CD14-positive monocyte (primary cell): Measurements from ENCODE around the gene CUBN. TPM values are rescaled to one million over a fixed set of nuclear protein-coding genes. Genes with fewer than 3 reads are reported as not detected.

ENCODE experiments used
- DNase-seq, 3 donors: peaks; one replicate each; pipeline ENCODE4 v3.0.0-alpha.2; 2011 to 2022
- H2AFZ ChIP-seq: 2 replicates; pipeline ENCODE4 v1.6.0; 2012; ENCODE audit warnings: mild to moderate bottlenecking, low read depth, low read length, inconsistent platforms; ENCODE audit not compliant: insufficient read depth, poor library complexity, severe bottlenecking
- H3K27ac ChIP-seq, 2 donors: 1 replicate in 1 of 2; 2 replicates in 1 of 2; pipeline ENCODE4 v1.5.1; 2012 to 2013; ENCODE audit warnings: low read length in 2 of 2, control low read depth in 1 of 2, inconsistent platforms in 1 of 2, low read depth in 1 of 2, mild to moderate bottlenecking in 1 of 2
- H3K27me3 ChIP-seq, 2 donors: one replicate each; pipeline versions ENCODE4 v1.6.0 to v1.6.1; 2011 to 2013; ENCODE audit warnings: low read length in 2 of 2; ENCODE audit not compliant: control insufficient read depth in 2 of 2, insufficient read depth in 2 of 2
- H3K36me3 ChIP-seq, 2 donors: replicated peaks in 1 of 2; 1 replicate in 1 of 2; 2 replicates in 1 of 2; pipeline versions ENCODE4 v1.5.1 to v1.6.1; 2012 to 2013; ENCODE audit warnings: low read length in 2 of 2, control low read depth in 1 of 2, inconsistent platforms in 1 of 2, mild to moderate bottlenecking in 1 of 2; ENCODE audit not compliant: insufficient read depth in 2 of 2, control insufficient read depth in 1 of 2
- H3K4me1 ChIP-seq, 2 donors: 1 replicate in 1 of 2; 2 replicates in 1 of 2; pipeline versions ENCODE4 v1.5.1 to v1.6.1; 2012 to 2013; ENCODE audit warnings: low read length in 2 of 2, control low read depth in 1 of 2, inconsistent platforms in 1 of 2, mild to moderate bottlenecking in 1 of 2, moderate library complexity in 1 of 2; ENCODE audit not compliant: insufficient read depth in 2 of 2, control insufficient read depth in 1 of 2
- H3K4me2 ChIP-seq: replicated peaks from 2 replicates; pipeline ENCODE3; 2012; ENCODE audit warnings: low read length, moderate library complexity, mild to moderate bottlenecking; ENCODE audit not compliant: poor library complexity, severe bottlenecking; ENCODE audit errors: extremely low read depth
- H3K4me3 ChIP-seq, 3 experiments: fragments of 200-600 bp in 1 of 3; sonication (generic) in 1 of 3; replicated peaks in 1 of 3; 1 replicate in 2 of 3; 2 replicates in 1 of 3; pipeline ENCODE4 v1.5.1; 2011 to 2013; ENCODE audit warnings: low read length in 3 of 3, mild to moderate bottlenecking in 3 of 3, control low read depth in 2 of 3, low read depth in 2 of 3, inconsistent platforms in 1 of 3, moderate library complexity in 1 of 3
- H3K79me2 ChIP-seq: 2 replicates; pipeline ENCODE4 v1.6.0; 2012; ENCODE audit warnings: mild to moderate bottlenecking, control low read depth, inconsistent platforms, low read length, moderate library complexity; ENCODE audit not compliant: insufficient read depth
- H3K9ac ChIP-seq: 2 replicates; pipeline ENCODE4 v1.6.0; 2017; ENCODE audit warnings: low read length, mild to moderate bottlenecking; ENCODE audit not compliant: insufficient read depth, poor library complexity, severe bottlenecking
- H3K9me3 ChIP-seq, 2 donors: replicated peaks in 1 of 2; 1 replicate in 1 of 2; 2 replicates in 1 of 2; pipeline versions ENCODE4 v1.5.1 to v1.6.1; 2012 to 2013; ENCODE audit warnings: low read length in 2 of 2, control low read depth in 1 of 2; ENCODE audit not compliant: control insufficient read depth in 1 of 2, insufficient read depth in 1 of 2
- H4K20me1 ChIP-seq: 2 replicates; pipeline ENCODE4 v1.6.0; 2012; ENCODE audit warnings: mild to moderate bottlenecking, low read length, control low read depth, moderate library complexity; ENCODE audit not compliant: insufficient read depth
- H3K27ac Mint-ChIP-seq, 7 donors: one replicate each; pipeline ENCODE4 v1.8.0; 2020; ENCODE audit warnings: mild to moderate bottlenecking in 7 of 7, mixed read lengths in 7 of 7, moderate library complexity in 6 of 7, inconsistent platforms in 2 of 7
- H3K27me3 Mint-ChIP-seq, 3 donors: one replicate each; pipeline ENCODE4 v1.8.0; 2021 to 2022; ENCODE audit warnings: low read depth in 3 of 3, mild to moderate bottlenecking in 3 of 3, mixed read lengths in 3 of 3, moderate library complexity in 3 of 3, inconsistent platforms in 1 of 3
- H3K36me3 Mint-ChIP-seq, 2 donors: one replicate each; pipeline ENCODE4 v1.8.0; 2020; ENCODE audit warnings: mixed read lengths in 2 of 2, inconsistent platforms in 1 of 2, mild to moderate bottlenecking in 1 of 2
- H3K4me1 Mint-ChIP-seq: one replicate; pipeline ENCODE4 v1.8.0; 2020; ENCODE audit warnings: mild to moderate bottlenecking, mixed read lengths
- H3K4me3 Mint-ChIP-seq, 2 donors: one replicate each; pipeline ENCODE4 v1.8.0; 2020; ENCODE audit warnings: mild to moderate bottlenecking in 2 of 2, mixed read lengths in 2 of 2, moderate library complexity in 1 of 2
- H3K9me3 Mint-ChIP-seq, 7 donors: one replicate each; pipeline ENCODE4 v1.8.0; 2020 to 2022; ENCODE audit warnings: mixed read lengths in 7 of 7, mild to moderate bottlenecking in 6 of 7, moderate library complexity in 6 of 7, inconsistent platforms in 2 of 7
- CTCF ChIP-seq: fragments of 200-600 bp; IDR thresholded peaks from one replicate; pipeline ENCODE4 v1.8.0; 2022; ENCODE audit warnings: antibody characterized with exemption, mild to moderate bottlenecking
- WGBS: methylation state at CpG from one replicate; pipeline ENCODE4 v1.1.5; 2013; ENCODE audit warnings: missing lambda C conversion rate; ENCODE audit not compliant: insufficient coverage; 5-methylcytosine and 5-hydroxymethylcytosine counted together
- intact Hi-C, 2 donors: fragments of 100-400 bp; cut with micrococcal nuclease; formaldehyde crosslinking; loops; one replicate each; pipeline versions ENCODE4 v1.15.0 to v1.15.1; 2023
- polyA plus RNA-seq, 3 donors: library from polyadenylated mRNA; depleted of rRNA in 1 of 3; unstranded in 2 of 3; stranded (reverse) in 1 of 3; fragments of 300-500 nt in 2 of 3; fragments of >200 nt in 1 of 3; fragmentation: Illumina TruSeq in 2 of 3; gene quantifications; 1 replicate in 2 of 3; 2 replicates in 1 of 3; pipeline ENCODE4 v1.2.3, GENCODE V29; 2012 to 2021

Gene CUBN
- polyA plus RNA-seq, 3 donors: 0.95 TPM; not detected in 2

- H3K9me3 ChIP-seq: no peaks in the 10 kb centered on the region
- TF ChIP-seq CTCF: no peak
- no peaks in the 10 kb centered on the region for H4K20me1 ChIP-seq
- peak overlapping the region; percentile 72 for H3K9ac ChIP-seq
- H3K36me3 ChIP-seq: no peaks in the 10 kb centered on the region
- H3K27ac ChIP-seq: peak overlapping the region; percentile 88 to 97
- no peaks in the 10 kb centered on the region for H3K27me3 ChIP-seq
- H3K4me3 ChIP-seq: no peak overlapping the region
- Mint-ChIP-seq H3K36me3 (peaks cover 0 to 3% of the 10 kb centered on the region in 2 donors), H3K27ac (peak overlapping the region; percentile 95 to 99 (median 98)), H3K4me1 (peaks cover 79% of the 10 kb centered on the region), H3K9me3 (no peaks in the 10 kb centered on the region), H3K27me3 (peaks cover 0 to 2% (median 0%) of the 10 kb centered on the region in 3 donors), H3K4me3 (no peak overlapping the region)
- DNase-seq: peak; percentile 89 to 94 (median 93)
- H3K79me2 ChIP-seq: no peaks in the 10 kb centered on the region
- no CpG with 5 or more reads among the region's 6 CpGs for WGBS
- intact Hi-C loops: loop anchor here (2.0 to 10.0 kb wide), 4 partner anchors 112 to 202 kb away; partner anchors contain the start of genes TRDMT1 (in 1 of the 2) and VIM (in 1 of the 2)
- H3K4me1 ChIP-seq: peaks cover 81 to 95% of the 10 kb centered on the region in 2 donors
- H3K4me2 ChIP-seq: no peak overlapping the region
- no peak overlapping the region for H2AFZ ChIP-seq
Observed at GRCh38 chr10:17026686-17027485, 102.7 kb downstream of the CUBN start.

GRCh38 chr10:17025444-17026295, 103.9 kb downstream of the CUBN start:
- Histone ChIP-seq H3K27ac (peak overlapping the region; percentile 88 to 97), H3K9ac (peak overlapping the region; percentile 72), H3K4me3 (no peak overlapping the region), H3K4me2 (peak overlapping the region; percentile 27), H3K36me3 (no peaks in the 10 kb centered on the region), H3K4me1 (peaks cover 76 to 88% of the 10 kb centered on the region in 2 donors), H2AFZ (no peak overlapping the region), H3K27me3 (no peaks in the 10 kb centered on the region), H3K79me2 (no peaks in the 10 kb centered on the region), H3K9me3 (no peaks in the 10 kb centered on the region), H4K20me1 (no peaks in the 10 kb centered on the region)
- Mint-ChIP-seq H3K9me3 (no peaks in the 10 kb centered on the region), H3K4me1 (peaks cover 76% of the 10 kb centered on the region), H3K27me3 (peaks cover 0 to 2% (median 0%) of the 10 kb centered on the region in 3 donors), H3K27ac (peak overlapping the region; percentile 97 to 99 (median 98)), H3K4me3 (peak overlapping the region; percentile 48 to 68), H3K36me3 (peaks cover 0 to 5% of the 10 kb centered on the region in 2 donors)
- TF ChIP-seq CTCF: no peak
- intact Hi-C loops: loop anchor here (2.0 to 10.0 kb wide), 4 partner anchors 111 to 203 kb away; partner anchors contain the start of genes TRDMT1 (in 1 of the 2) and VIM (in 1 of the 2)
- 37% methylated on average over 7 of the region's 7 CpGs for WGBS
- peak; percentile 97 to 100 (median 99) for DNase-seq
